ENCODE results near the gene GALNT9.
"Not testable (repeated sequence)": the region's sequence is repeated elsewhere in the genome, so short reads cannot be mapped to it uniquely, and the experiment has no call there.

GALNT9 gene

DNA sequence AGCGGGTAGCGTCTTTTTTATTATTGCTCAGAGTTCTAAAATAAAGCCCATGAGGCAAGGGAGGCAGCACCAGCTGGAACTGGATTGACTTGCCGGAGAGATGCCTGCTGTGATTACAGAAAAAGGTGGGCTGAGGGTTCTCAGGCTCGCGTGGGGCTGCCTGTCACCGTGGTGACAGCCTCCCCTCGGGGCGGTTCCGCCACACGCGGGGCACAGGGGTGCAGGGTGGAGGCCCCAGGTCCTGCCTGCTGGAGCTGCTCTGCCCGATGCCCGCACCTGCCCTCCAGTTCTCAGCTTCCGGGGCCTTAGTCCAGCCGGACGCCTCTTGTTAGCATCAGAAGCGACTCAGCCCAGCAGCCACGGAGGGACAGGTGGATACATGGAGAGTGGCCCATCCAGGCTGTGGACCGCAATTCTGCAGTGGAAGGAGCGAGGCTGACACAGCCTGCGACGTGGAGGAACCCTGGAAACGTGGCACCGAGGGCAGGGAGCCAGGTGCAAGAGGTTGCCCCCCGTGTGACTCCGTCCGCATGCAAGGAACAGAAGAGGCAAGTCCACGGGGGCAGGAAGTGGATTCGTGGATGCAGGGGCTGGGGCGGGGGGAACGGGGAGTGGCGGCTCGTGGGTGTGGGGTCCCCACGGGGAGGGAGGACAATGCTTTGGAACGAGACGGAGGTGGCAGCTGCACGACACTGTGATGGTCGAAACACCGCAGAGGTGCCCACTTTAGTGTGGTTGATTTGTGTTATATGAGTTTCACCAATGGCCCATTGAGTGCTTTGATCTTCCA, 79.5 kb downstream of the GALNT9 start:
- no peak for DNase-seq (ENCODE audit: low read depth in 2 of 2)

DNA sequence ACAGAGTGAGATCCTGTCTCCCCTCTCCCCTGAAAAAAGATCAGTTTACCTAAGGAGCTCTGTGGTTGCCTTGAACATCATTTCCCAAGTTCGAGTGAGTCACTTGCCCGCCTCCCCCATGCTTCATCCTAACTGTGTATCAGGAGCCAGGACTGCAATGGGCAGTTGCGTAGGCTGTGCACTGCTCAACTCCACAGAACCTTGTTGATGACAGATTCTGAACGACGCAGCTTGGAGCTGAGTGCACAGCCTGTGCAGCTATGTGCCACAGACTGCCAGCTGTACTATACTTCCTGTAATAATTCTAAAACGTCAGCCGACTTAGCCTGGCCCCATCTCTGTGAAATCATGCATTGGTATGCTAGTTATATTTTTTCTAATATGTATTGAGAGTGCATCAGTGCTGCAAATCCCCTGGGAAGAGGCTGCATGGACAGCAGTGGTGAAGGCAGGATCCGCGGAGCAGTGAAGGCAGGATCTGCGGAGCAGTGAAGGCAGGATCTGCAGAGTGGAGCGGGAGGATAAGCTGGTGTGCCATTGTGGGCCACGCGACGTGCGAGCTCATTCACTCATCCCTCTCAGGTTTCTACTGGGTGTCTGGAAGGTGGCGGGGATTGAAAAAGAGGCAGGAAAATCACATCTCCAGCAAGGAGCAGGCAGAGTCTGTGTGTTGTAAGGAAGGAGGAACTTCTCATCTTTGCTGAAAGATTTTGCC, 80.8 kb downstream of the GALNT9 start:
- DNase-seq (ENCODE audit: low read depth in 2 of 2) = no peak

DNA sequence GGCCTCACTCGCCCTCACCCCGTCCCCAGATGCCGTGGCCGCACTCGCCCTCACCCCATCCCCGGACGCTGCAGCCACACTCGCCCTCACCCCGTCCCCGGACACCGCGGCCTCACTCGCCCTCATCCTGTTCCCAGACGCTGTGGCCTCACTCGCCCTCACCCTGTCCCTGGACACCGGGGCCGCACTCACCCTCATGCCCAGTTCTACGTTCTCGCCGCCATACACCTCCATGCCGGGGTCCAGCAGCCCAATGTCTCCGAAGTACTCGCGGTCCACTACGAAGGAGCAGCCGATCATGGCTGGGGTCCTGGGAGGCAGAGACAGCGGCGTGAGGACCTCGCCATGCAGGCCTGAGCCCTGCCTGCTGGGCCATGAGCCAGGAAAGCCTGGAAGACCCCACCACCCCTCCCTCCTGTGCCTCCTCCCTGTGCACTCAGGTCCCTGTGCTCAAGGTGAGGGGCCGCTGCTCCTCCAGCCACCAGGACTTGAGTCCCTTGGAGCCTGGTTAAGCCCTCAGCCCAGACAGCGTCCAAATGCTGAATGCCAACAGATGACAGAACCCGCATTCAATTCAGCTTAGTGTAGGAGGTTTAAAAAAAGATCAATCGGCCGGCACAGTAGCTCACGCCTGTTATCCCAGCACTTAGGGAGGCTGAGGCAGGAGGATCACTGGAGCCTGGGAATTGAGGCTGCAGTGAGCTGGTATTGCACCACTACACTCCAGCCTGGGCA, 81.5 kb downstream of the GALNT9 start:
- DNase-seq (ENCODE audit: low read depth in 2 of 2) = no peak

DNA sequence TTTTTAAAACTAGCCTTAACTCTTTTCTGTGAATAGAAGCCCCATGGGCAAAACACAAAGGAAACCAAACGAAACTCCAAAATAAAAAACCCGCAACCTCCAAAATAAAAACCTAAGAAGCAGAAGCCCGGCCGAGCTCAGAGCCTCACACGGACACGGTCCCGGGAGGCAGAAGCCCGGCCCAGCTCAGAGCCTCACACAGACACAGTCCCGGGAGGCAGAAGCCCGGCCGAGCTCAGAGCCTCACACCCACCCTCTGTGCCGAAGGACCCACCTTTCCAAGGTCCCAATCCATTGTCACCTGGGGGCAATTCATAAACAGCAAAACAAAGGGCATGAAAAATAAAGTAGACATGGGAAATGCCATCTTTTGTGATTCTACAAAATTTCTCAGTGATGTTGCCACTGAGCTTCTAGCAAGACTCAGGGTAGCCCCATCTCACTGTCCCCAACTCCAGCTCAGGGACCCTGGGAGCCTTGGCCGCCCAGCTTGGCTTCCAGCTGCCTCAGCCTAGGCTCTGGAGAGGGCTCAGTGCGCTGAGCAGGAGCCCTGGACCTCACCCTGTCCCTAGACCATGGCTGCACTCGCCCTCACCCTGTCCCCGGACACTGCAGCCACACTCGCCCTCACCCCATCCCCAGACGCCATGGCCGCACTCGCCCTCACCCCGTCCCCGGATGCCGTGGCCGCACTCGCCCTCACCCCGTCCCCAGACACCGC, 82.2 kb downstream of the GALNT9 start:
- DNase-seq (ENCODE audit: low read depth in 2 of 2) = no peak

DNA sequence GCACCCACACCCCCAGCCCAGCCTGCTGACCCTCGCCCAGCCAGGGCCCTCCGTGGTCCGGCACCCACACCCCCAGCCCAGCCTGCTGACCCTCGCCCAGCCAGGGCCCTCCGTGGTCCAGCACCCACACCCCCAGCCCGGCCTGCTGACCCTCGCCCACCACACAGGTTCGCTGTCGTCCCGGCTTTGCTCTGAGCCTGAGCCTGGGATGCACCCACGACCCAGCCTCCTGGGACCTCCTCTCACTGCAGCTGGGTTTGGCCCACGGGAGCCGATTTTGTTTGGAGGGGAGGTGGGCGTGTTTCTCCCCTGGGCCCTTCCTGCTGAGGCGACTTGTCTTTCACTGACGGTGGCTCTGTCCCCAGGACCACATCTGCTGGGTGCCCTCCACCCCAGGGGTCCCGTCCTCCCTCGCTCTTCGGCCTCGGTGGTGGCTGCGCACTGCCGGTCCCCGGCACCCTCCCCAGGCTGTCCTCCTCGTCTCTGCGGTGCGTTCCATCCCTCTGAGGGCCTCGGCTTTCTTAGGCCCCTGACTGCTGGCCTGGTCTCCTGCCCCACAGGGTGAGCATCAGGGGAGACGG, 83.8 kb downstream of the GALNT9 start:
- DNase-seq (ENCODE audit: low read depth in 2 of 2) = no peak

DNA sequence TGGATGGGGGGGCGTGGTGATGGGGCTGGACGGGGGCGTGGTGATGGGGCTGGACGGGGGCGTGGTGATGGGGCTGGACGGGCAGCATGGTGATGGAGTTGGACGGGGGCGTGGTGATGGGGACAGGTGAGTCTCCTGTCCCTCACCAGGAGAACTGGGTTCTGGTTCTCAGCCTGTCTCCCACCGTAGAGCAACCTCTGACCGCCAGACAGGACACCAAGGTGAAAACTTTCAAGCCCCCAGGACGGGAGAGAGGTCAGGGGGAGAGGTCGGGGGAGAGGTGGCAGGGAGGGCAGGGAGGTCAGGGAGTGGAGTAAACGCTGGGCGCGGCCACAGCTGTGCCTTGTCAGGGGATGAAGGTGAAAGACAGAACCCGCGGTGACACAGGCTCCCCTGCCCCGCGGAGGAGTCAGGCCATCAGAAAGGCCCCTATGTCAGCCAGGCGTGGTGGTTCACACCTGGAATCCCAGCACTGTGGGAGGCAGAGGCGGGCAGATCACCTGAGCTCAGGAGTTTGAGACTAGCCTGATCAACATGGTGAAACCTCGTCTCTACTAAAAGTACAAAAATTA, 84.6 kb downstream of the GALNT9 start:
- no peak for DNase-seq (ENCODE audit: low read depth in 2 of 2)

DNA sequence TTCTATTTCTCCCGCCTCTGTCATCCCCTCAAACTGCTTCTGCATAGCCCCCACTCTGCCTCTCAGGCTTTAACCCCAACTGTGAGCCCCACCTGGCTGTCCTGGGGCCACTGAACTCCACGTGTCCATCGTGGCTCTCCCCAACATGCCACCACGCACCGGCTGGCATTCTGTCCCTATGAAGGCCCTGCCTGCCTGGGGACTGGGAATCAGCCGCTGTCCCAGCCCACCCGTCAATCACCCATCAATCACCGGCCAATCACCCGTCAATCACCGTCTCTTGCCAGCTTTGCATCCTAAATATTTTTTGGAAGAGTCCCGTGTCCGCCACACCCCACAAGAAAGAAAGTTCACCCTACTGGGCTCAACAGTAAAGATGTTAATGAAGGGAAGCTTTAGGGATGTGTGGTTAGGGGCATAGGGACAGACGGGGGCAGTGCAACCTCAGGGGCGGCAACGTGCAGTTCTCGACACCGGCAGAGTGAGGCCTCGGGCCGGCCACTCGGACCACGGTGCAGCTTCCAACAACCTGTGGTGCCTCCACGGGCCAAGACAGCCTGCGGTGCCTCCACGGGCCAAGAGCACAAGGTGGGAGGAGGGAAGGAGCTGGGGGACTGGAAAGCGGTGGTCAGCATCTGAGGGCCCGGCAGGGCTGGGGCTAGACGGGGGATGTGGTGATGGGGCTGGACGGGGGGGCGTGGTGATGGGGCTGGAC, 85.6 kb downstream of the GALNT9 start:
- no peak for DNase-seq (ENCODE audit: low read depth in 2 of 2)

DNA sequence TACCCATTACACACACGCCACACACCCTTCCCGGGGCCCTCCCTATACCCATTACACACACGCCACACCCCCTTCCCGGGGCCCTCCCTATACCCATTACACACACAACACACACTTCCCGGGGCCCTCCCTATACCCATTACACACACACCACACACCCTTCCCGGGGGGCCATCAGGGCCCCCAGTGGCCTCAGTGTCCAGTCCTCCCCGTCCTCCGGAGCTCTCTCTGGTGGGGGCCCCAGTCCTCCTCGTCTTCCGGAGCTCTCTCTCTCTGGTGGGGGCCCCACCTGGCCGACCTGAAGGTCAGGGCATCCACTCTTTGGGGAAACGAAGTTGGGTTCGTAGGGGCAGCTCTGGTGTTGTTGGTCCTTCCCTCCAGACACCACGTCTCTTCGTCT, 86.2 kb downstream of the GALNT9 start:
- not testable (repeated sequence) for DNase-seq (ENCODE audit: low read depth in 2 of 2)

DNA sequence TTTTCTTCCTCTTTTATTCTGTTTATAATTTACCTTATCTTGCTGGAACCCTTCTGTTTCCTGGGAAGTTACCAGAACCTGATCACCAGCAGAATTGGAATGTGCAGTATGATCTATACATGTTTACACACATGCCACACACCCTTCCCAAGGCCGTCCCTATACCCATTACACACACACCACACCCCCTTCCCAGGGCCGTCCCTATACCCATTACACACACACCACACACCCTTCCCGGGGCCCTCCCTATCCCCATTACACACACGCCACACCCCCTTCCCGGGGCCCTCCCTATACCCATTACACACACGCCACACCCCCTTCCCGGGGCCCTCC, 88.8 kb downstream of the GALNT9 start:
- not testable (repeated sequence) for DNase-seq (ENCODE audit: low read depth in 2 of 2)

DNA sequence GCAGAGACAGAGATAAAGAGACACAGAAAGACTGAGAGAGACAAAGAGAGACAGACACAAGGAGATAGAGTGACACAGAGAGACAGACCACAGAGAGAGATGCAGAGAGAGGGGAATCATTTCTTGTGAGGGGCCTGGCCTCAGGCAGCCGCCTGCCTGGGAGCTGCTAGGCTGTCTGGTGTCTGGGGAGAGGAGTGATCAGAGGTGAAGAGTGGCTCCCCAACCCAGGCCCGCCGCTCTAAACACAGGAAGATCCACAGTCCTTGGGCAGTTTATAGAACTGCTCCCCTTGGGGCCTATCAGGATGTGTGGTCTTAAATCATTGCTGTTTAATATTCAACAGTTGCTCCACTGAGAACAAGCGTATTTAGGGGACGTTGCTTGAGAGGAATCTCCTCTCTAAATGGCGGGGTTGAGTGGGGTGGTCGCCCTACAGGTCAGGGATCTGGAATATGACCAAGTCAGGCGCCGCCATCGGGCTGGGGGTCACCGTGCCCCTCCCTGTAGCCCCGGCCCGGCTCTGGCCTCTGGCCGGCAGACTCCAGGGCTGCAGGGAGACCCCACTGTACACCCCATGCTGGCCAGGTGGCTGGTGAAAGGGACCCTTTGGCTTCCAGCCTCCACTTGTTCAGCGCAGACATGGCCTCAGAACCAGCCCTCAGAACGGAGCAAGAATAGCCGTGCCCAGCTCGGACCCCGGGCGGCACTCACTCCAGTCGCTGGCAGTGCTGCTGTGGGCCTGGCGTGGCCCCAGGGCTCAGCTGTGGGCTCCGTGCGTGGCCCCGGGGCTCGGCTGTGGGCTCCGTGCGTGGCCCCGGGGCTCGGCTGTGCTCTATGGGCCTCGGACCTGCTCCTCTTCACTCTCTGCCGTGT, 89.4 kb downstream of the GALNT9 start:
- DNase-seq (ENCODE audit: low read depth in 2 of 2) = no peak

DNA sequence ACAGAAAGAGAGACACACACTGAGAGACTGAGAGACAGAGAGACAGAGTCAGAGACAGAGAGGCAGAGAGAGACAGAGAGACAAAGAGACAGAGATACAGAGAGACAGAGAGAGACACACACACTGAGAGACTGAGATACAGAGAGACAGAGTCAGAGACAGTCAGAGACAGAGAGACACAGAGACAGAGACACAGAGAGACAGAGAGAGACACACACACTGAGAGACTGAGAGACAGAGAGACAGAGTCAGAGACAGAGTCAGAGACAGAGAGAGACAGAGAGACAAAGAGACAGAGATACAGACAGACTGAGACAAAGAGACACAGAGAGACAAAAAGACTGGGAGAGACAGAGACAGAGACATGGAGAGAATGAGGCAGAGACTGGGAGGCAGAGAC, 90.0 kb downstream of the GALNT9 start:
- DNase-seq (ENCODE audit: low read depth in 2 of 2) = no peak

DNA sequence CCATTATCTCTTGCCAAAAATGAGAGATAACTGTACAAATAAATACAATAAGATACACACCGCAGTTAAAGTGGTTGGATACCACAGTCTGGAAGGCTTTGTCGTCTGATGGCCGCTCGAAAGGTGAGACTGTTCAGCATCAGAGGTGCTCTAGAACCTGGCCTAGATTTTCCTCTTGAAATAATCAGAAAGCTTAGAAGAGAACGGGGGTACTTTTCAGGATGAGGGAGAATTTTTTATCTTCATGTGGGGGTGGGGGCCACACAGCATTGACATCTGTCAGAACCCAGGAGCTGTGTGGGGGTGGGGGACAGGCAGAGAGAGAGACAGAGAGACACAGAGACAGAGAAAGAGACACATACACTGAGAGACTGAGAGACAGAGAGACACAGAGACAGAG, 90.5 kb downstream of the GALNT9 start:
- no peak for DNase-seq (ENCODE audit: low read depth in 2 of 2)

DNA sequence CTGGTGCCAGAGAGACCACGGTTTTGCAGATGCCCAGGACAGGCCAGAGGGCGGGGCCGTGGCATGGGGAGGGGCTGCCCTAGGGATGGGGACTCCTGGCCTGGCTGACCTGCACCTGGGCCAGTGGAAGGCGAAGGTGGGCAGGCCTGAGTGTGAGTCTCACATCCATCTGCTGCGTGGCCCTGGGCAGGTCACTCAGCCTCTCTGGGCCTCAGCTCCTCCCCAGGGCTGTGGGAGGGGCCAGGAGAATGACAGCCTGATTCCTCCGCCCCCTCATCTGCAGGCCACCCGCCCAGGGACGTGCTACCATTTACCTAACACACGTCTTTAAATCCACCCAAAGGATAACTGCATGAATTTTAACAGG, 90.9 kb downstream of the GALNT9 start:
- DNase-seq (ENCODE audit: low read depth in 2 of 2) = no peak

DNA sequence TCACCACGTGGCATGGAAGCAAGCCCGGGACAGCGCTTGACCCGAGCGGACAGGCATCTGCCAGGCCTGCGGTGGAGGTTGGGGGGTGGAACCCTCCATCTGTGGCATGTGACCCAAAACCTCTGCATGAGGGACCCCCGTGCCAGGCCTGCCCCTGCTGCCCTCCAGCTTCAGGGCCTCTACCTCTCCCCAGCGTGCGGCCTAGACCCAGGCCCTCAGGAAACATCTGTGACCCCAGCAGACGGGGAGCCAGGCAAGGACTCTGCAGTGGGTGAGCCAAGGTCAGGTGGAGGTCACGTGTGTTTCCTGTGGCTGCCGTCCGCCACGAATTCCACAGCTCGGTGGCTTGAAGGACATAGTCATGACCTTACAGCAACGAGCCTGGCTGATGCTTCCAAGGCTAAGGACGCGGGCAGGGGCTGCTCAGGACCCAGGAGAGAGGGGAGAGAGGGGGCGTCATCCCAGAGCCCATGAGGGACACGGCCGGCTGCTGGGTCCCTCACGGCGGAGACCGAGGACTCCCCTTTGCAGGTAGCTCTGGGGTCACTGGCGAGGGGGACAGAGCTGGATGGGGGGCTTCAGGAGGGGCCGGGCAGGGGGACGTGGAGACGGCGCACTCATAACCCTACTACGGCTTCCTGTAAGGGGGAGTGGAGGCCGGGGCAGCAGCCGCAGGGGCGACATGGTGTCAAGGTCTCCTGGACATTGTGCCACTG, 91.5 kb downstream of the GALNT9 start:
- no peak for DNase-seq (ENCODE audit: low read depth in 2 of 2)

DNA sequence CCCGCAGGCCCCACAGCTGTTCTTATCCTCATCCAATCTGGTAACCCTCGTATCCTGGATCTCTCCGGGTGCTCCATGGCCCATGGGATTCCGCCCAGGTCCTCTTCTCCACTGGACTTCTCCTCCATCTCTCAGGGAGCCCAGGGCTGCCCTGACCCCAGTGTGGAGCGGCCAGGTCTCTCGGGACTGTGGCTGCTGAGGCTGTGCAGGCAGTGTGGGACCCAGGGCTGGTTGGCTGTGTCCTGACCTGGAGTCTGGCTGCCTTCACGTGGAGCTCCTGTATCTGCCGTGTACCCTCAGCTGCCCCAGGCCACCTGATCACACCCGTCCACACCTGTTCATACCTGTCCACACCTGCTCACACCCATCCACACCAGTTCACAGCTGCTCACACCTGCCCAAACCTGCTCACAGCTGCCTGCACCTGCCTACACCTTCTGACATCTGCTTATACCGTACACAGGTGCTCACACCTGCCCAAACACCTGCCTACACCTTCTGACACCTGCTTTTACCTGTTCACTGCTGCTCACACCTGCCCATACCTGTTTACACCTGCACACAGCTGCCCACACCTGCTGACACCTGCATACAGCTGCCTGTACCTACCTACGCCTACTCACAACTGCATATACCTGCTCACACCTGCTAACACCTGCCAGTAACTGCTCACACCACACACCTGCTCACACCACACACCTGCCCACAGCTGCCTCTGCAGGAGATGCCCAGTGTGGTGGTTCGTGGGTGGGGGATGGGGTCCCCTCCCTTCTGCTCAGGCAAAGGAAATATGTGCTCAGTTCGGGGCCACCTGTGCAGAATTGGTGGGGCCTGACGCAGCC, 92.2 kb downstream of the GALNT9 start:
- DNase-seq (ENCODE audit: low read depth in 2 of 2) = no peak

DNA sequence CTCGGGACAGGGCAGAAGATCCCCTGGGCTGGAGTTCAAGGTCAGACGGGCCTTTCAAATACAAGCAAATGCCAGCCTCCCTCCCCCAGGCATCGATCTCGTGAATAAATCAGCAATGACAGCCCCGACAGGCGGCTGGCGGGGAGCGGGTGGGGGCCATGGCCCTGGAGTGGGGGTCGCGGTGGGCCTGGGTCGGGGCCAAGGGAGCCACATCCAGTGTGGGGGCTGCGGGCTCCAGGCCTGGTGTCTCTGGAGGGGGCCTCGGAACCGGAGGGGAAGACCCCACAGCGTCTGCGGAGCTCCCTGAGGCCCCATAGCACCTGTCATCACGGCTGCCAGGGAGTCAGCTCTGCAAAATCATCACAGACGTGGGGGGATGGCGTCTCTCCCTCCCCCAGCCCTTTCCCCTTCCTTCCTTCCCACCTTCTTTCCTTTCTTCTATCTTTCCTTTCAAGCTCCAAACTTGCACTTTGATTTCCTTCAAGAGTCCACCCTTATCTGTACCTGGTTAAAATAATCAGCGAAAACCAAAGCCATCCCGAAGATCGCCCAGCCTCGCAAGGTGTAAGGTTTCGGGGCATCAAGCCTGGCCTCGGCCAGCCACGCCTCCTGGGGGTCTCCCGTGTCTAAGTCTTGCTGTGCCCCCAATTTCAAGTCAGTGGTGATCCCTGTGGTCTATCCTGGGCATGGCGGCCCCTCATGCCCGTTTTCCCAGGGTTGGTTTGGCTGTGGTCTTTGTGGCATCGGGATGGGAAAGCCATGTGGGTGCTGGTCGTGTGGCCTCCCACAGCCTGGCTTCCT, 93.1 kb downstream of the GALNT9 start:
- DNase-seq (ENCODE audit: low read depth in 2 of 2) = no peak

DNA sequence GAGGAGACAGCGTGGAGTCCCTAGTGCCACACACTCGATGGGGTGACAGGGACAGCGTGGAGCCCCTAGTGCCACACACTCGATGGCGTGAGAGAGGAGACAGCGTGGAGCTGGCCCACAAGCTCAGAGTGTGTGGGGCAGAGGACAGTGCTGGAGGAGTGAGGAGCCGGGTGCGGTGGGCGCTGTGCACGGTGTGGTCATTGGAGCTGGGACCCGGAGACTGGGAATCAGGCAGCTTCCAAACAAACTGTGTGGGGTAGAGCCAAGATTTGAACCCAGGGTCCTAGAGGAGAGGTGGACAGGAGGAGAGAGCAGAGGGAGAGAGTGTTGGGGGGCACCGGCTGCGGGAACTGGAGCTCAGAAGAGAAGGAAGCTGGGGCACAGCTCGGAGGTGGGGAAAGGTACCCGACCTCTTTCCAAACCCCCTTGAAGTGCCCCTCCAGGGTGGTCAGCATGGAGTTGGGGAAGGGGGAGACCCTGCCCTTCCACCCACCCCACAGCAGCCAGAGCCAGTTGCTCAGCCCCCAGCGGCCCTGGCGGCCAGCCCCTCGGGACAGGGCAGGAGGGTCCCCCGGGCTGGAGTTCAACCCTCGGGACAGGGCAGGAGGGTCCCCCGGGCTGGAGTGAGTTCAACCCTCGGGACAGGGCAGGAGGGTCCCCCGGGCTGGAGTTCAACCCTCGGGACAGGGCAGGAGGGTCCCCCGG, 94.1 kb downstream of the GALNT9 start:
- no peak for DNase-seq (ENCODE audit: low read depth in 2 of 2)
